HG03521 (cell line): ENCODE measurements around the gene PHC2.

Experiments used
- ATAC-seq: cut with Tn5 transposase; IDR thresholded peaks from one replicate; pipeline ENCODE4 v1.9.1; 2021; ENCODE audit warnings: mild to moderate bottlenecking, moderate library complexity; ENCODE audit not compliant: unreplicated experiment

PHC2 gene

GRCh38 chr1:33334081-33334552, 96.8 kb downstream of the PHC2 start:
- no peak for ATAC-seq

- ATAC-seq = no peak
Measured at GRCh38 chr1:33332881-33333280, 98.0 kb downstream of the PHC2 start.

GRCh38 chr1:33332357-33332789, 98.5 kb downstream of the PHC2 start:
- ATAC-seq = no peak

GRCh38 chr1:33331444-33332356, 99.2 kb downstream of the PHC2 start:
- ATAC-seq = no peak

GRCh38 chr1:33330906-33331305, 100.0 kb downstream of the PHC2 start:
- no peak for ATAC-seq

GRCh38 chr1:33330361-33330890, 100.5 kb downstream of the PHC2 start:
- no peak for ATAC-seq

- ATAC-seq = no peak
Measured at GRCh38 chr1:33329600-33330305, 101.1 kb downstream of the PHC2 start.

- ATAC-seq = no peak
Measured at GRCh38 chr1:33328817-33329216, 102.1 kb downstream of the PHC2 start.

GRCh38 chr1:33327587-33328325, 103.1 kb downstream of the PHC2 start:
- ATAC-seq = no peak

- no peak for ATAC-seq
Measured at GRCh38 chr1:33326785-33327184, 104.1 kb downstream of the PHC2 start.

GRCh38 chr1:33324677-33325575, 106.0 kb downstream of the PHC2 start:
- ATAC-seq = no peak

- no peak for ATAC-seq
Measured at GRCh38 chr1:33323663-33324477, 107.0 kb downstream of the PHC2 start.

GRCh38 chr1:33322870-33323585, 107.9 kb downstream of the PHC2 start:
- ATAC-seq = no peak

GRCh38 chr1:33322109-33322508, 108.8 kb downstream of the PHC2 start:
- no peak for ATAC-seq

GRCh38 chr1:33321178-33321577, 109.7 kb downstream of the PHC2 start:
- no peak for ATAC-seq

- no peak for ATAC-seq
Measured at GRCh38 chr1:33320619-33321165, 110.2 kb downstream of the PHC2 start, which contains the start of gene A3GALT2. A3GALT2 (minus strand) TSS chr1:33321098; CDS start chr1:33321098, 0 bp downstream.

GRCh38 chr1:33319949-33320618, 110.8 kb downstream of the PHC2 start:
- no peak for ATAC-seq
